ENCODE data around the gene PCSK2. TPM values are rescaled to one million over a fixed set of nuclear protein-coding genes. Genes with fewer than 3 reads are reported as not detected.

Gene PCSK2
- polyA plus RNA-seq, 1 donor from 2014 or later, result 27.9 TPM

DNA sequence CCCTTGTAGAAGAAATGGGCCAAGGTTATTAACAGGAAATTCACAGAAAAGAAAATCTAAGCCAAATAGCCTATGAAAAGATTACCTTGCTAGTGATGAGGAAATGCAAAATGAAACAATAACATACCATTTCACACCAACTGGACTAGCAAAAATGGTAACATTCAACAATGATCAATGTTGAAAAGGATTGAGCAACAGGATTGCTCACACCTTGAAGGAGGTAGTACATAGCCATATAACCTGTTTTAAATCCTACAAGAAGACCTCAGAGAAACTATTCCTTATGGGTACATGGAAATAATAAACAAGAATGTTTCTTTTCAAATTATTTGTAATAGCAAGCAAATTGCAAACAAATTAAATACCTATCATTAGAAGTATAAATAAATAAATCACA is 196.9 kb downstream of the PCSK2 start:
- H3F3A ChIP-seq (ENCODE audit: insufficient read depth, low read length, poor library complexity, severe bottlenecking), result no peaks in the 10 kb centered on the region

DNA sequence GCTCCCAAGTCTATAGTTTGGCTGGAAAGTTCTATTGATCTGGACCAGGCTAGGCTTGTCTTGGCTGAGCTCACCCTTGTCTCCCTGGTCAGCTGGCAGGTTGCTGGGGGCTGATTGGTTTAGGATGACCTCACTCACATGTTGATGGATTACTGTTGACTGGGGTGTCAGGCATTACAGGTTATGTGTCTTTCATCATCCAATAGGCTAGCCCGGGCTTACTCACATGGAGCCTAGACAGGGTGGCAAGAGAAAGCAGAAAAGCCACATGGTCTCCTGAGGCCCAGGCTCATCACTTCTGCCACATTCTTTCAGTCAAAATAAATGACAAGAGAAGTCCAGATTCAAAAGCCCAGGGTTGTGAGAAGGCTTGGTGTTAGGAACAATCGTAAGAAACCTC is 200.8 kb downstream of the PCSK2 start:
- no peaks in the 10 kb centered on the region for H3K36me3 ChIP-seq (ENCODE audit: insufficient read depth, low read length)
- no peaks in the 10 kb centered on the region for H3K9me2 ChIP-seq (ENCODE audit: insufficient read depth, low read length)
- no peaks in the 10 kb centered on the region for H3K27me3 ChIP-seq (ENCODE audit: insufficient read depth, low read depth, low read length)
- H3K9me3 ChIP-seq (ENCODE audit: low read length), result no peaks in the 10 kb centered on the region
- H3K79me2 ChIP-seq (replicated peaks; ENCODE audit: insufficient read depth, low read length), result no peaks in the 10 kb centered on the region
- no peak overlapping the region for H3K9ac ChIP-seq (ENCODE audit: low read length)
- no peaks in the 10 kb centered on the region for H4K20me1 ChIP-seq (ENCODE audit: insufficient read depth)
- H3F3A ChIP-seq (ENCODE audit: insufficient read depth, low read length, poor library complexity, severe bottlenecking), result no peaks in the 10 kb centered on the region
- H2AFZ ChIP-seq (ENCODE audit: low read depth, low read length), result no peak overlapping the region
- TF ChIP-seq TAF1 (IDR thresholded peaks at IDR 0.05; ENCODE audit: low read depth) (no peak), POLR2AphosphoS5 (IDR thresholded peaks at IDR 0.05) (no peak), EP300 (conservative IDR thresholded peaks at IDR 0.05; ENCODE audit: poor library complexity, severe bottlenecking) (no peak), MXI1 (conservative IDR thresholded peaks at IDR 0.05; ENCODE audit: poor library complexity, severe bottlenecking) (no peak), SMC3 (conservative IDR thresholded peaks at IDR 0.05; ENCODE audit: poor library complexity) (no peak)
- TF ChIP-seq, protein P1, sequence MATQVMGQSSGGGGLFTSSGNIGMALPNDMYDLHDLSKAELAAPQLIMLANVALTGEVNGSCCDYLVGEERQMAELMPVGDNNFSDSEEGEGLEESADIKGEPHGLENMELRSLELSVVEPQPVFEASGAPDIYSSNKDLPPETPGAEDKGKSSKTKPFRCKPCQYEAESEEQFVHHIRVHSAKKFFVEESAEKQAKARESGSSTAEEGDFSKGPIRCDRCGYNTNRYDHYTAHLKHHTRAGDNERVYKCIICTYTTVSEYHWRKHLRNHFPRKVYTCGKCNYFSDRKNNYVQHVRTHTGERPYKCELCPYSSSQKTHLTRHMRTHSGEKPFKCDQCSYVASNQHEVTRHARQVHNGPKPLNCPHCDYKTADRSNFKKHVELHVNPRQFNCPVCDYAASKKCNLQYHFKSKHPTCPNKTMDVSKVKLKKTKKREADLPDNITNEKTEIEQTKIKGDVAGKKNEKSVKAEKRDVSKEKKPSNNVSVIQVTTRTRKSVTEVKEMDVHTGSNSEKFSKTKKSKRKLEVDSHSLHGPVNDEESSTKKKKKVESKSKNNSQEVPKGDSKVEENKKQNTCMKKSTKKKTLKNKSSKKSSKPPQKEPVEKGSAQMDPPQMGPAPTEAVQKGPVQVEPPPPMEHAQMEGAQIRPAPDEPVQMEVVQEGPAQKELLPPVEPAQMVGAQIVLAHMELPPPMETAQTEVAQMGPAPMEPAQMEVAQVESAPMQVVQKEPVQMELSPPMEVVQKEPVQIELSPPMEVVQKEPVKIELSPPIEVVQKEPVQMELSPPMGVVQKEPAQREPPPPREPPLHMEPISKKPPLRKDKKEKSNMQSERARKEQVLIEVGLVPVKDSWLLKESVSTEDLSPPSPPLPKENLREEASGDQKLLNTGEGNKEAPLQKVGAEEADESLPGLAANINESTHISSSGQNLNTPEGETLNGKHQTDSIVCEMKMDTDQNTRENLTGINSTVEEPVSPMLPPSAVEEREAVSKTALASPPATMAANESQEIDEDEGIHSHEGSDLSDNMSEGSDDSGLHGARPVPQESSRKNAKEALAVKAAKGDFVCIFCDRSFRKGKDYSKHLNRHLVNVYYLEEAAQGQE (IDR thresholded peaks at IDR 0.05; ENCODE audit: borderline replicate concordance), result no peak
- no peak overlapping the region for H3K27ac ChIP-seq (ENCODE audit: low read length)
- H3K4me3 ChIP-seq (ENCODE audit: low read length), result no peak overlapping the region
- H3K4me2 ChIP-seq (ENCODE audit: low read length), result no peak overlapping the region

More for the DNA sequence above, 196.9 kb downstream of the PCSK2 start:
- Histone ChIP-seq H4K20me1 (ENCODE audit: insufficient read depth) (no peaks in the 10 kb centered on the region), H3K9me2 (ENCODE audit: insufficient read depth, low read length) (no peaks in the 10 kb centered on the region), H3K9ac (ENCODE audit: low read length) (no peak overlapping the region), H3K4me2 (ENCODE audit: low read length) (no peak overlapping the region), H3K4me3 (ENCODE audit: low read length) (no peak overlapping the region), H3K27me3 (ENCODE audit: insufficient read depth, low read depth, low read length) (no peaks in the 10 kb centered on the region), H3K36me3 (ENCODE audit: insufficient read depth, low read length) (no peaks in the 10 kb centered on the region), H3K79me2 (replicated peaks; ENCODE audit: insufficient read depth, low read length) (no peaks in the 10 kb centered on the region), H3K9me3 (ENCODE audit: low read length) (no peaks in the 10 kb centered on the region), H2AFZ (ENCODE audit: low read depth, low read length) (no peak overlapping the region), H3K27ac (ENCODE audit: low read length) (no peak overlapping the region)
- TF ChIP-seq TAF1 (IDR thresholded peaks at IDR 0.05; ENCODE audit: low read depth) (no peak), SMC3 (conservative IDR thresholded peaks at IDR 0.05; ENCODE audit: poor library complexity) (no peak), POLR2AphosphoS5 (IDR thresholded peaks at IDR 0.05) (no peak), EZH2 (IDR thresholded peaks at IDR 0.05; ENCODE audit: borderline replicate concordance, insufficient read depth, low read length, poor library complexity, severe bottlenecking) (no peak), EP300 (conservative IDR thresholded peaks at IDR 0.05; ENCODE audit: poor library complexity, severe bottlenecking) (no peak), RAD21 (conservative IDR thresholded peaks at IDR 0.05) (no peak), MXI1 (conservative IDR thresholded peaks at IDR 0.05; ENCODE audit: poor library complexity, severe bottlenecking) (no peak)
- TF ChIP-seq, protein P2, sequence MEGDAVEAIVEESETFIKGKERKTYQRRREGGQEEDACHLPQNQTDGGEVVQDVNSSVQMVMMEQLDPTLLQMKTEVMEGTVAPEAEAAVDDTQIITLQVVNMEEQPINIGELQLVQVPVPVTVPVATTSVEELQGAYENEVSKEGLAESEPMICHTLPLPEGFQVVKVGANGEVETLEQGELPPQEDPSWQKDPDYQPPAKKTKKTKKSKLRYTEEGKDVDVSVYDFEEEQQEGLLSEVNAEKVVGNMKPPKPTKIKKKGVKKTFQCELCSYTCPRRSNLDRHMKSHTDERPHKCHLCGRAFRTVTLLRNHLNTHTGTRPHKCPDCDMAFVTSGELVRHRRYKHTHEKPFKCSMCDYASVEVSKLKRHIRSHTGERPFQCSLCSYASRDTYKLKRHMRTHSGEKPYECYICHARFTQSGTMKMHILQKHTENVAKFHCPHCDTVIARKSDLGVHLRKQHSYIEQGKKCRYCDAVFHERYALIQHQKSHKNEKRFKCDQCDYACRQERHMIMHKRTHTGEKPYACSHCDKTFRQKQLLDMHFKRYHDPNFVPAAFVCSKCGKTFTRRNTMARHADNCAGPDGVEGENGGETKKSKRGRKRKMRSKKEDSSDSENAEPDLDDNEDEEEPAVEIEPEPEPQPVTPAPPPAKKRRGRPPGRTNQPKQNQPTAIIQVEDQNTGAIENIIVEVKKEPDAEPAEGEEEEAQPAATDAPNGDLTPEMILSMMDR (IDR thresholded peaks at IDR 0.05; ENCODE audit: poor library complexity, severe bottlenecking), result no peak
- TF ChIP-seq, protein P1 (IDR thresholded peaks at IDR 0.05; ENCODE audit: borderline replicate concordance), result no peak
